ENCODE data around the gene ATP6V0A1. TPM values are rescaled to one million over a fixed set of nuclear protein-coding genes. Genes with fewer than 3 reads are reported as not detected.

Gene ATP6V0A1
- total and polyA plus RNA-seq, 2 experiments from 2014 or later = 23.9 to 42.3 TPM

DNA sequence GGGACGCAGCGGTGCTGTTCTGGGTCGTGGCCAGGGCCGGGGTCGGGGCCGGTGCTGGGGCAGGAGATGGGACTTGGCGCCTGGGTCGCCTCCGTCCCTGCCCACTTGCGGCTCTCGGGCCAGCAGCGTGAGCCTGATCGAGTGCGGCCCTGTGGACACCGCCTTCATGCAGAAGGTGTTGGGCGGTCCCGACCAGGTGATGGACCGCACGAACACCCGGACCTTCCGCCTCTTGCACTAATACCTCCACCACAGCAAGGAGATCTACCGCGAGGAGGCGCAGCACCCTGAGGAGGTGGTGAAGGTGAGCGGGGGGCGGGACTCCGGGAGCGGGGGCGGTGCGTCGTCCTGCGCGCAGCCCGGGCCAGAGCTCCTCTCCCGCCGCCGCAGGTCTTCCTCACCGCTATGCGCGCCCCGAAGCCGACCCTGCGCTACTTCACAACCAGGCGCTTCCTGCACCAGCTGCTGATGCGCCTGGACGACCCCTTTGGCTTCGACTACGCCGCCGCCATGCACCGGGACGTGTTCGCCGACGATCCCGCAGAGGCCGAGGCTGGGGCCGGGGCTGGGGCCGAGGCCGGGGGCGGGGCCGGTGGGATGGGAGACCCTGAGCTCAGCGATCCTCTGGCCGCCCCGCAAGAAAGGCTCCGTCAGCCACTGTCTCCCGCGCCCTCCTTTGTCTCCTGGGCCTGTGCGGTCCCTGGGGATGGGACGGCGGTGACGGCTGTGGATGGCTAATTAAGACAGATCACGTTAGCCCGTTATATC, 89.6 kb downstream of the ATP6V0A1 start:
- Histone ChIP-seq H4K20me1 (replicated peaks; ENCODE audit: insufficient read depth) (peaks cover 6% of the 10 kb centered on the region; the same call in 1 of the 2 replicates), H2AFZ (peak overlapping the region; percentile 92; the same call in 1 of the 2 replicates), H3K4me3 (peak overlapping the region; percentile 72), H3F3A (replicated peaks; ENCODE audit: low read depth) (peaks cover 10% of the 10 kb centered on the region), H3K79me2 (replicated peaks; ENCODE audit: insufficient read depth) (0 out of 2 replicates have a peak, but pooled peaks cover 2% of the 10 kb centered on the region), H3K27me3 (ENCODE audit: insufficient read depth) (0 out of 2 replicates have a peak, but pooled peaks cover 7% of the 10 kb centered on the region), H3K36me3 (ENCODE audit: insufficient read depth) (no peaks in the 10 kb centered on the region), H3K9me2 (ENCODE audit: insufficient read depth) (no peaks in the 10 kb centered on the region), H3K4me2 (peak overlapping the region; percentile 84), H3K27ac (ENCODE audit: low read depth) (no peak overlapping the region), H3K4me1 (ENCODE audit: insufficient read depth) (peaks cover 4% of the 10 kb centered on the region; the same call in 1 of the 2 replicates)
- Mint-ChIP-seq H3K4me3 (peak overlapping the region; percentile 66), H3K36me3 (ENCODE audit: low read depth) (0 out of 3 replicates have a peak, but pooled peaks cover 3% of the 10 kb centered on the region), H3K27ac (no peak overlapping the region), H3K4me1 (peaks cover 8% of the 10 kb centered on the region; the same call in 2 of the 3 replicates), H3K27me3 (ENCODE audit: insufficient read depth, low read depth, poor library complexity) (peaks cover 6% of the 10 kb centered on the region), H3K9me3 (no peaks in the 10 kb centered on the region)
- ATAC-seq (peak; percentile 88), DNase-seq (ENCODE audit: low spot score) (peak; percentile 98)
- TF ChIP-seq ZNF114 (CRISPR knock-in tag; IDR thresholded peaks at IDR 0.05) = no peak
- peak; percentile 27; the same call in 1 of the 2 replicates for TF ChIP-seq CREB1 (CRISPR knock-in tag; IDR thresholded peaks at IDR 0.05; ENCODE audit: low read depth)
- TF ChIP-seq CTCF (conservative IDR thresholded peaks at IDR 0.05; ENCODE audit: low read depth in 2 of 2) = peak; percentile 56 to 89
- TF ChIP-seq POLR2AphosphoS5 (IDR thresholded peaks at IDR 0.05; ENCODE audit: low read depth) = peak; percentile 81
- TF ChIP-seq EZH2phosphoT487 (IDR thresholded peaks at IDR 0.05; ENCODE audit: unreplicated experiment) = no peak

DNA sequence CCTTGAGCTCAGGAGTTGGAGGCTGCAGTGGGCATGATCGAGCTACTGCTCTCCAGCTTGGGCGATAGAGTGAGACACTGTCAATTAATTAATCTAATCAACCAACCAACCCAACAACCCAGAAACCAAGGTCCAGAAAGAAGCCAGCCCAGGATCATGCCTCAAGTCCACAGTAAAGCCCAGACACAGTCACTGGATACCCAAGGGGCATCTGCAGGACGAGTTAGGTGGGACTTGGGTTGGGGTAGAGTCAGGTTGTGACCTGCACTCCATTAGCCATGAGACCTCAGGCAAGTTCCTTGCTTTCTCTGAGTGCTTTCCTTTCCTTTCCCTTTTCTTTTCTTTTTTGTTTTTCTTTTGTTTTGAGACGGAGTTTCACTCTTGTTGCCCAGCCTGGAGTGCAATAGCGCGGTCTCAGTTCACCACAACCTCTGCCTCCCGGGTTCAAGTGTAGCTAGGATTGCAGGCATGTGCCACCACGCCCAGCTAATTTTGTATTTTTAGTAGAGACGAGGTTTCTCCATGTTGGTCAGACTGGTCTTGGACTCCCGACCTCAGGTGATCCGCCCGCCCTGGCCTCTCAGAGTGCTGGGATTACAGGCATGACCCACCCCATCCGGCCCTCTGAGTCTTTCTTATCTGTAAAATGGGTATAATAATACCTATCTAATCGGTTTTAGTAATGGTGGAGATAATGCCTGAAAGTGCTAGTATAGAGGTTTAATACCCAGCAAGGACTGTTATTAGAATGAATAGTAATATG, 90.5 kb downstream of the ATP6V0A1 start:
- DNase-seq (ENCODE audit: low spot score) = no peak
- H3K27ac Mint-ChIP-seq = no peak overlapping the region
- Histone ChIP-seq H4K20me1 (replicated peaks; ENCODE audit: insufficient read depth) (peaks cover 6% of the 10 kb centered on the region; the same call in 1 of the 2 replicates), H3K36me3 (ENCODE audit: insufficient read depth) (no peaks in the 10 kb centered on the region), H3F3A (replicated peaks; ENCODE audit: low read depth) (peaks cover 10% of the 10 kb centered on the region), H3K4me1 (ENCODE audit: insufficient read depth) (peaks cover 4% of the 10 kb centered on the region; the same call in 1 of the 2 replicates), H3K4me2 (peak overlapping the region; percentile 84), H3K27me3 (ENCODE audit: insufficient read depth) (0 out of 2 replicates have a peak, but pooled peaks cover 7% of the 10 kb centered on the region), H3K9me2 (ENCODE audit: insufficient read depth) (no peaks in the 10 kb centered on the region), H3K27ac (ENCODE audit: low read depth) (no peak overlapping the region), H3K4me3 (peak overlapping the region; percentile 72), H3K79me2 (replicated peaks; ENCODE audit: insufficient read depth) (0 out of 2 replicates have a peak, but pooled peaks cover 2% of the 10 kb centered on the region), H2AFZ (no peak overlapping the region)
- H3K9me3 Mint-ChIP-seq = no peaks in the 10 kb centered on the region
- ATAC-seq = no peak
- H3K4me3 Mint-ChIP-seq = peak overlapping the region; percentile 66
- H3K4me1 Mint-ChIP-seq = peaks cover 10% of the 10 kb centered on the region; the same call in 2 of the 3 replicates
- H3K36me3 Mint-ChIP-seq (ENCODE audit: low read depth) = 0 out of 3 replicates have a peak, but pooled peaks cover 3% of the 10 kb centered on the region
- peaks cover 8% of the 10 kb centered on the region for H3K27me3 Mint-ChIP-seq (ENCODE audit: insufficient read depth, low read depth, poor library complexity)
- TF ChIP-seq ZNF462 (CRISPR knock-in tag; IDR thresholded peaks at IDR 0.05) (no peak), POLR2AphosphoS5 (IDR thresholded peaks at IDR 0.05; ENCODE audit: low read depth) (no peak), CREB1 (CRISPR knock-in tag; IDR thresholded peaks at IDR 0.05; ENCODE audit: low read depth) (no peak), EZH2phosphoT487 (IDR thresholded peaks at IDR 0.05; ENCODE audit: unreplicated experiment) (no peak), ZNF114 (CRISPR knock-in tag; IDR thresholded peaks at IDR 0.05) (no peak)

Data from GM23338 (cell line).